ENCODE measurements around the gene SMG6.

DNA sequence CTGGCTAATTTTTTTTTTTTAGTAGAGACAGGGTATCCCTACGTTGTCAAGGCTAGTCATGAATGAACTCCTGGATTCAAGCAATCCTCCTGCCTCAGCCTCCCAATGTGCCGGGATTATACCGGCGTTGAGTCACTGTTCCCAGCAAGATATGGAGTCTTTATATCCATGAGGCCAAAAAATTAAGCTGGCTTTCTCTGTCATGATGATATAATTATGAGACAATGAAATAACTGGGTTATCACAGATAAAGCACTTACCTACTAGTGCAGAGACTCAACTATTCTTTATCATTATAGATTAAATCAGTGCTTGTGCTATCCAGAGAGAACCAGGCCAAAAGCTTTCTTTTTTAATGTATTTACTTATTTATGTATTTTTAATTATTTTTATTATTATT is 36.2 kb downstream of the SMG6 start:
- TF ChIP-seq MAZ (IDR thresholded peaks at IDR 0.05; ENCODE audit: borderline replicate concordance, low read depth, low read length) (no peak), POLR2A (IDR thresholded peaks at IDR 0.05; ENCODE audit: low read depth, low read length) (no peak), RFX5 (IDR thresholded peaks at IDR 0.05; ENCODE audit: low read depth, low read length) (no peak), MXI1 (IDR thresholded peaks at IDR 0.05; ENCODE audit: borderline replicate concordance, low read depth, low read length) (no peak), SMC3 (IDR thresholded peaks at IDR 0.05; ENCODE audit: low read depth, low read length) (no peak), CHD1 (IDR thresholded peaks at IDR 0.05; ENCODE audit: low read depth, low read length) (no peak)
- TF ChIP-seq, protein P1, sequence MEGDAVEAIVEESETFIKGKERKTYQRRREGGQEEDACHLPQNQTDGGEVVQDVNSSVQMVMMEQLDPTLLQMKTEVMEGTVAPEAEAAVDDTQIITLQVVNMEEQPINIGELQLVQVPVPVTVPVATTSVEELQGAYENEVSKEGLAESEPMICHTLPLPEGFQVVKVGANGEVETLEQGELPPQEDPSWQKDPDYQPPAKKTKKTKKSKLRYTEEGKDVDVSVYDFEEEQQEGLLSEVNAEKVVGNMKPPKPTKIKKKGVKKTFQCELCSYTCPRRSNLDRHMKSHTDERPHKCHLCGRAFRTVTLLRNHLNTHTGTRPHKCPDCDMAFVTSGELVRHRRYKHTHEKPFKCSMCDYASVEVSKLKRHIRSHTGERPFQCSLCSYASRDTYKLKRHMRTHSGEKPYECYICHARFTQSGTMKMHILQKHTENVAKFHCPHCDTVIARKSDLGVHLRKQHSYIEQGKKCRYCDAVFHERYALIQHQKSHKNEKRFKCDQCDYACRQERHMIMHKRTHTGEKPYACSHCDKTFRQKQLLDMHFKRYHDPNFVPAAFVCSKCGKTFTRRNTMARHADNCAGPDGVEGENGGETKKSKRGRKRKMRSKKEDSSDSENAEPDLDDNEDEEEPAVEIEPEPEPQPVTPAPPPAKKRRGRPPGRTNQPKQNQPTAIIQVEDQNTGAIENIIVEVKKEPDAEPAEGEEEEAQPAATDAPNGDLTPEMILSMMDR (conservative IDR thresholded peaks at IDR 0.05; ENCODE audit: low read depth, low read length), result no peak
- TF ChIP-seq, protein P2, sequence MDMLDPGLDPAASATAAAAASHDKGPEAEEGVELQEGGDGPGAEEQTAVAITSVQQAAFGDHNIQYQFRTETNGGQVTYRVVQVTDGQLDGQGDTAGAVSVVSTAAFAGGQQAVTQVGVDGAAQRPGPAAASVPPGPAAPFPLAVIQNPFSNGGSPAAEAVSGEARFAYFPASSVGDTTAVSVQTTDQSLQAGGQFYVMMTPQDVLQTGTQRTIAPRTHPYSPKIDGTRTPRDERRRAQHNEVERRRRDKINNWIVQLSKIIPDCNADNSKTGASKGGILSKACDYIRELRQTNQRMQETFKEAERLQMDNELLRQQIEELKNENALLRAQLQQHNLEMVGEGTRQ (IDR thresholded peaks at IDR 0.05; ENCODE audit: low read depth, low read length), result no peak
